Fibroblast of lung (primary cell): ENCODE measurements around the gene TSPAN5. TPM values are rescaled to one million over a fixed set of nuclear protein-coding genes. Genes with fewer than 3 reads are reported as not detected.

Experiments
- DNase-seq, 2 donors: peaks; one replicate each; pipeline versions ENCODE4 v3.0.0 to v3.0.0-alpha.2; 2010; ENCODE audit warnings: low read depth in 2 of 2
- H2AFZ ChIP-seq: 2 replicates; pipeline ENCODE4 v1.5.1; 2012; ENCODE audit warnings: low read length, control low read depth, inconsistent platforms
- H3K27ac ChIP-seq: 2 replicates; pipeline ENCODE4 v1.5.1; 2011; ENCODE audit warnings: low read length, control low read depth; ENCODE audit not compliant: insufficient read depth
- H3K27me3 ChIP-seq: 2 replicates; pipeline ENCODE4 v1.5.1; 2011; ENCODE audit warnings: mild to moderate bottlenecking, low read length; ENCODE audit not compliant: control insufficient read depth, insufficient read depth
- H3K36me3 ChIP-seq: 2 replicates; pipeline ENCODE4 v1.5.1; 2011; ENCODE audit warnings: low read length; ENCODE audit not compliant: control insufficient read depth, insufficient read depth
- H3K4me1 ChIP-seq: 2 replicates; pipeline ENCODE4 v1.5.1; 2011; ENCODE audit warnings: low read length; ENCODE audit not compliant: control insufficient read depth, insufficient read depth; ENCODE audit errors: extremely low read depth
- H3K4me2 ChIP-seq: 2 replicates; pipeline ENCODE4 v1.5.1; 2011; ENCODE audit warnings: low read length, control low read depth; ENCODE audit not compliant: insufficient read depth; ENCODE audit errors: extremely low read depth
- H3K4me3 ChIP-seq, 4 experiments: fragments of 200-600 bp in 1 of 4; sonication (generic) in 1 of 4; replicated peaks in 1 of 4; 2 replicates each; pipeline ENCODE4 v1.5.1; 2011 to 2016; ENCODE audit warnings: low read length in 4 of 4, low read depth in 3 of 4, mild to moderate bottlenecking in 3 of 4, control low read depth in 2 of 4, inconsistent platforms in 1 of 4, mixed read lengths in 1 of 4; ENCODE audit not compliant: insufficient read depth in 1 of 4; ENCODE audit errors: control extremely low read depth in 1 of 4
- H3K79me2 ChIP-seq: 2 replicates; pipeline ENCODE4 v1.5.1; 2012; ENCODE audit warnings: mild to moderate bottlenecking, low read length, inconsistent platforms; ENCODE audit not compliant: control insufficient read depth, insufficient read depth
- H3K9ac ChIP-seq: 2 replicates; pipeline ENCODE4 v1.5.1; 2011; ENCODE audit warnings: mild to moderate bottlenecking, low read length, control low read depth; ENCODE audit not compliant: insufficient read depth
- H3K9me3 ChIP-seq: 2 replicates; pipeline ENCODE4 v1.5.1; 2012; ENCODE audit warnings: low read depth, low read length; ENCODE audit not compliant: control insufficient read depth, insufficient read depth
- H4K20me1 ChIP-seq: 2 replicates; pipeline ENCODE4 v1.5.1; 2011; ENCODE audit warnings: low read length; ENCODE audit not compliant: control insufficient read depth, insufficient read depth; ENCODE audit errors: extremely low read depth
- EZH2 ChIP-seq: IDR thresholded peaks from 2 replicates; pipeline ENCODE4 v1.5.1; 2012; ENCODE audit warnings: low read length, control low read depth, mild to moderate bottlenecking; ENCODE audit errors: missing control alignments
- polyA plus RNA-seq, 2 donors: library from polyadenylated mRNA; depleted of rRNA in 1 of 2; stranded (reverse) in 1 of 2; unstranded in 1 of 2; fragments of >200 nt; gene quantifications; 2 replicates each; pipeline ENCODE4 v1.2.1, GENCODE V29; 2011 to 2012; ENCODE audit warnings: missing spikeins in 1 of 2
- total RNA-seq: library from RNA; depleted of rRNA; stranded (reverse); fragments of >200 nt; gene quantifications from 2 replicates; pipeline ENCODE4 v1.2.1, GENCODE V29; 2014
- TF ChIP-seq, protein P1 (sequence below), 2 donors: IDR thresholded peaks in 1 of 2; conservative IDR thresholded peaks in 1 of 2; 1 replicate in 1 of 2; 2 replicates in 1 of 2; pipeline ENCODE4 v1.5.1; 2011 to 2012; ENCODE audit warnings: low read length in 2 of 2, control low read depth in 1 of 2, inconsistent platforms in 1 of 2, low read depth in 1 of 2, mild to moderate bottlenecking in 1 of 2

TSPAN5 gene
- total and polyA plus RNA-seq, 2 donors (not counting 1 experiment from before 2014, with no cell fraction given), result 109 to 129 TPM

DNA sequence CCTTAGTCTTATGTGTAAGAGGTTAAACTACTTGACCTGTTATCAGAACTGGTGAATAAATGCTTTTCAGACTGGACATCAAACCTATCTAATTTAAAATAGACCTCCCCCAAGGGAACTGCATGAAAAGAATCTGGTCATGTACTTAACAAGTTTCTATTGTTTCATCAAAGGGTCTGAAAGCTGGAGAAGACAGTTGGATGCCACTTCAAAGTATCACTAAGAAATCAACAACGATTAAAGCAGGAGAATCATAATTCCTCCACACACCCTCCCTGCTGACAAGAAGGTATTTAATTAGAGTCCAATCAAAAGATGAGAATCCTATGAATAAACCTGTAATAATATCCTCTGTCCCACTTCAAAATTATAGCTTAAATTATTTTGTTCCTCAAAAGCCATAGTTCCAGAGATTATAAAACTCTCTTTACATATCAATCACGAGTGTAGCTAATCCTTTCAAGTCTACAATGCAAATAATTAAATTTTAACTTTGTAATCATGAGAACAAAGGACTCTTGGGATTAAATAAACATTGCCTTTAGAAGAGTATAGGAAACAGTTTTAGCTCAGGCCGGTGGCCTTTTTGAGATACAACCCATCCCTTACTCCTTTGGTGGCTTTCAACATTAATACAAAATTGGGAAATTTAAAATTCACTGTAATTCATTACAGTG, 35.1 kb downstream of the TSPAN5 start:
- no peaks in the 10 kb centered on the region for H3K27me3 ChIP-seq
- H2AFZ ChIP-seq, result no peak overlapping the region
- H3K36me3 ChIP-seq, result peaks cover 2% of the 10 kb centered on the region
- H3K4me3 ChIP-seq, result no peak overlapping the region
- no peaks in the 10 kb centered on the region for H3K9me3 ChIP-seq
- H3K4me1 ChIP-seq, result peaks cover 13% of the 10 kb centered on the region
- no peak for DNase-seq
- H3K9ac ChIP-seq, result no peak overlapping the region
- H4K20me1 ChIP-seq, result no peaks in the 10 kb centered on the region
- H3K27ac ChIP-seq, result no peak overlapping the region
- no peak for TF ChIP-seq EZH2
- TF ChIP-seq, protein P1, sequence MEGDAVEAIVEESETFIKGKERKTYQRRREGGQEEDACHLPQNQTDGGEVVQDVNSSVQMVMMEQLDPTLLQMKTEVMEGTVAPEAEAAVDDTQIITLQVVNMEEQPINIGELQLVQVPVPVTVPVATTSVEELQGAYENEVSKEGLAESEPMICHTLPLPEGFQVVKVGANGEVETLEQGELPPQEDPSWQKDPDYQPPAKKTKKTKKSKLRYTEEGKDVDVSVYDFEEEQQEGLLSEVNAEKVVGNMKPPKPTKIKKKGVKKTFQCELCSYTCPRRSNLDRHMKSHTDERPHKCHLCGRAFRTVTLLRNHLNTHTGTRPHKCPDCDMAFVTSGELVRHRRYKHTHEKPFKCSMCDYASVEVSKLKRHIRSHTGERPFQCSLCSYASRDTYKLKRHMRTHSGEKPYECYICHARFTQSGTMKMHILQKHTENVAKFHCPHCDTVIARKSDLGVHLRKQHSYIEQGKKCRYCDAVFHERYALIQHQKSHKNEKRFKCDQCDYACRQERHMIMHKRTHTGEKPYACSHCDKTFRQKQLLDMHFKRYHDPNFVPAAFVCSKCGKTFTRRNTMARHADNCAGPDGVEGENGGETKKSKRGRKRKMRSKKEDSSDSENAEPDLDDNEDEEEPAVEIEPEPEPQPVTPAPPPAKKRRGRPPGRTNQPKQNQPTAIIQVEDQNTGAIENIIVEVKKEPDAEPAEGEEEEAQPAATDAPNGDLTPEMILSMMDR (conservative IDR thresholded peaks at IDR 0.05 in 1 of 2, IDR thresholded peaks at IDR 0.05 in 1 of 2; ENCODE audit: low read depth in 1 of 2, low read length in 2 of 2), result no peak
- no peak overlapping the region for H3K4me2 ChIP-seq
- peaks cover 92% of the 10 kb centered on the region for H3K79me2 ChIP-seq

DNA sequence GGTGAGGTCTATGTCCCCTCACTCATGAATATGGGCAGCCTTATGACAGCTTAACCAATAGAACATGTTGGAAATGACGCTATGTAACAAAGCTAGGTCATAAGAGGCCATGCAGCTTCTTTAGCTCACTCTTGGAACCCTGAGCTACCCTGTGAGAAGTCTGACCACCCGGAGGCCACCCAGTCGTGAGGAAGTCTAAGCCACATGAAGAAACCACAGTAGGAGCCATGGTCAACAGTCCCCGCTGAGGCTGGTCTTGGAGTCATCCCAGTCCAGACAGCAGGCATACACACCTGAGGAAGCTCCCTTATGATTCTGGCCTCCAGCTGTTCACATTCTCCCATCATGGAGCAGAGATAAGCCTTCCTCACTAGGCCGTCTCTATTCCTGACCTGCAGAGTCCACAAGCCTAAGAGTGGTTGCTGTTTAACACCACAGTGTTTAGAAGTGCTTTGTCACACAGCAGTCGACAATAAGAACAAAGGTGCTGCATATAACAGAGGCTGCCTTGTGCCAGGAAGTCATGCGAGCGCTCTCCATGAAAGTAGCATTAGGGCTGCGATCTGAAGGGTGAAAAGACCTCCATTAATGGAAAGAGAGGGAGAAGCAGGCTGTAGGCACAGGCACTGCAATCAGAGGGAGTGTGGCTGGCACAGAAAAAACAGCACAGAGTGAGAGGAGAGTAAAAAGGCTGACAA, 38.2 kb downstream of the TSPAN5 start:
- Histone ChIP-seq H2AFZ (no peak overlapping the region), H3K9ac (no peak overlapping the region), H3K9me3 (no peaks in the 10 kb centered on the region), H3K4me1 (no peaks in the 10 kb centered on the region), H3K79me2 (peaks cover 96% of the 10 kb centered on the region), H4K20me1 (no peaks in the 10 kb centered on the region), H3K4me3 (no peak overlapping the region), H3K27ac (no peak overlapping the region), H3K36me3 (peaks cover 2% of the 10 kb centered on the region), H3K4me2 (no peak overlapping the region), H3K27me3 (no peaks in the 10 kb centered on the region)
- no peak for DNase-seq
- TF ChIP-seq, protein P1 (conservative IDR thresholded peaks at IDR 0.05 in 1 of 2, IDR thresholded peaks at IDR 0.05 in 1 of 2; ENCODE audit: low read depth in 1 of 2, low read length in 2 of 2), result no peak
- TF ChIP-seq EZH2, result no peak

DNA sequence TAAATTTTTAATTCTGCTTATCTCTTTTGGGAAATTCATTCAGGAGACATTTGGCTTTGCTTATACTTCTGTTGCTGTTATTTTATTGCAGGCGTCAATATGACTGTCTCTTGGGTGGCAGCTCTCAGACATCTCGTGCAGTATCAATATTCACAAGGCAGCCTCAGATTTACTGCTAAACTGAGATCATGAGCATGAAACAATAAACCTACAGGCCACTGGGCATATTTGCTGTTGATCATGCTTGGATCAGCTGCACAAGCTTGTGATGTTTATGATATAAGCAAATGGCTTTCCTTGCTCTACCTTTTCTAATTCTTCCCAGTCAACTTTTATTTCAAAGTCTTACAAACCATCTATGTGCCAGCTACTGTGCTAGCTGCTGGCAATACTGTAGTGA, 39.2 kb downstream of the TSPAN5 start:
- H3K4me1 ChIP-seq, result no peaks in the 10 kb centered on the region
- no peaks in the 10 kb centered on the region for H3K9me3 ChIP-seq
- H3K27me3 ChIP-seq, result no peaks in the 10 kb centered on the region
- H4K20me1 ChIP-seq, result no peaks in the 10 kb centered on the region
- TF ChIP-seq EZH2, result no peak
- H3K4me2 ChIP-seq, result no peak overlapping the region
- H3K79me2 ChIP-seq, result peaks cover 96% of the 10 kb centered on the region
- H3K27ac ChIP-seq, result no peak overlapping the region
- no peak overlapping the region for H3K4me3 ChIP-seq
- peaks cover 2% of the 10 kb centered on the region for H3K36me3 ChIP-seq
- H2AFZ ChIP-seq, result no peak overlapping the region
- no peak overlapping the region for H3K9ac ChIP-seq
- DNase-seq, result no peak
